HG02678 (cell line): ENCODE data around the gene API5.
A peak's percentile ranks its signal among the peaks of the same experiment; 100 is the strongest.
"Not testable (repeated sequence)": the region's sequence is repeated elsewhere in the genome, so short reads cannot be mapped to it uniquely, and the experiment has no call there.

Experiments used
- ATAC-seq: cut with Tn5 transposase; IDR thresholded peaks from one replicate; pipeline ENCODE4 v1.9.1; 2021; ENCODE audit warnings: mild to moderate bottlenecking, moderate library complexity; ENCODE audit not compliant: unreplicated experiment

Gene API5

GRCh38 chr11:43311791-43312607 is at the start of gene API5:
Gene API5 (plus strand): TSS chr11:43311996. CDS start chr11:43312128, 132 bp downstream.
- ATAC-seq: peak; percentile 99

GRCh38 chr11:43267856-43268580 is 43.8 kb upstream of the API5 start:
- ATAC-seq: no peak

- ATAC-seq: no peak
Measured at GRCh38 chr11:43268786-43269185, 43.0 kb upstream of the API5 start.

- ATAC-seq: no peak
Measured at GRCh38 chr11:43269254-43269918, 42.4 kb upstream of the API5 start.

GRCh38 chr11:43270468-43270867 is 41.3 kb upstream of the API5 start:
- ATAC-seq: no peak

DNA sequence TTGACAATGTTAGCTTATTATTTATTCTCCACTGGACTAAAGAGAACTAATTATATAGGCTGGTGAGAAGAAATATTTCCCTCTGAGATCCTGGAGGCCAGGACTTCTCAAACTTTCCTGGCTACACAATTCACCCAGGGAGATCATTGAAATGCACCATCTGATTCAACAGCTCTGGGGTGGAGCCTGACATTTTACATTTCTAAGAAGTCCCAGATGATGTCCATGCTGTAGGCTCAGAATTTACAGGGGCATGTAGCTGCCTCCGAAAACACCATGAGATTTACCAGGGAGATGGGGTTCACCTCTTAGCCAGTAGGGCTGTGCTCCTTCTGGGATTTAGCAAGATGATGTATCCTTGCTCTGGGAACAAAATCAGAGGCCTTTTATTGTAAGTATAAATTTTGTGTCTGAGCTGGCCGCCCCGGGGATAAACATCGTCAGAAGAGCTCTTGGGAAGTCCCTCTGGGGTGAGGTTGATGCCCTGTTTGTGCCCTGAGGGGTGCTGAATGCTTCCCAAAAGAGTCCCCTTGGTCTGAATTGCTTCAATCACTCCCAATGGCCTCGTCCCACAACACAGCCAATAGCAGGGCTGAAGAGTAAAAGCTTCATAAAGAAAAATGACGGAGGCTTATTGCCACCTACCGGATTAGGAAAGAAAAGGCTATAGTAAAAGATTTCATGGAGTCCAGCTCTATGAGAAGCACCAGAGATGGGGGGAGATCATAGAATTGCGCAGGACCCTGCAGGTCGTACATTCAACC is 33.4 kb upstream of the API5 start:
- ATAC-seq: no peak

- ATAC-seq: peak; percentile 75
Measured at GRCh38 chr11:43282607-43283440, 29.0 kb upstream of the API5 start.

DNA sequence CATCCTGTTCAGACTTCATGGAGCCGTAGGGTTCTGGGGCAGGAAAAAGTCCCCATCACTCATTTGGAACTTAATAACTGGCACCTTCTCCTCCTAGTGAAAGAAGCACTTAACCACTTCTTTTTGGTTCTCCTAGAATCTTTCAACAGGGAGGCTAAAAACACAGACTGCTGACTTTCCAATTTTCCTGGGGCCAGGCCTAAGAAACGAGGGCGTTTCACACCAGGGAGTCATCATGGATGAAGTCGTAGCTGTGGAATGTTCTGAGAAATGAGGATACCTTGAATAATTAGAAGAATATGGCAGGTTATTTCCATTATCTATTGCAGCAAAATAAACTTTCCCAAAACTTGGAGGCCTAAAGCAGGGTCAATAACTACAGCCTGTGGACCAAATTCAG is 26.0 kb upstream of the API5 start:
- ATAC-seq: no peak

- no peak for ATAC-seq
Measured at GRCh38 chr11:43289368-43289767, 22.4 kb upstream of the API5 start.

- ATAC-seq: no peak
Measured at GRCh38 chr11:43298397-43298796, 13.4 kb upstream of the API5 start.

GRCh38 chr11:43315966-43316365 is 4.2 kb downstream of the API5 start:
- ATAC-seq: no peak

DNA sequence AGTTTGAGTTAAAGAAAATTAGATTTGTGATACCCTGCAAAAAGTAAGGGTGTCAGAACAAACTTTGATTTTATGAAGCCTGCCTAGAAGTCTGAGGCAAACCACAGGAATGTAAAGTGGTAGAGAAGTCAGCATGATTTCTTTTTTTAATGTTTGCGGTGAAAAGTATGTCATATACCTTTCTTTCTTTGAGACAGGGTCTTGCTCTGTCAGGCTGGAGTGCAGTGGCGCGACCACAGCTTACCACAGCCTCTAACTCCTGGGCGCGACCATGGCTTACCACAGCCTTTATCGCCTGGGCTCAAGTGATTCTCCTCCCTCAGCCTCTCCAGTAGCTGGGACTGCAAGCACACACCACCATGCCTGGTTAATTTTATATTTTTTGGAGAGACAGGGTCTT is 4.7 kb downstream of the API5 start:
- ATAC-seq: no peak

DNA sequence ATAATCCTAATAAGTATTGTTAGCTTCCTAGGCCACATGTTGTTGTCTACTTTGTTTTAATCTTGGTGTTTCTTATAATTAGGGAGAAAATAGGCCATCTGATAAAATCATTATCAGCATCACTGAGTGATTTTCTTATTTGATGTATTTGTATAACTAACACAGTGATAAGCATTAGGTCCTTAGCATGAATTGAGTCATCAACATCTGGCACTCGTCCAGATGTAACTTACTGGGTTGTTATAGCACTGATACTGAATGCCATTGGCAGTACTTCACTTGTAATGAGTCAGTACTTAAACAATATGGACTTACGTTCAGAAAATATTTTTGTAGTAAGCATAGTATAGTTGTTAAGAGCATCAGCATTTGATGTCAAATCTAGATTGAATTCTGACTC is 16.2 kb downstream of the API5 start:
- no peak for ATAC-seq

- no peak for ATAC-seq
Measured at GRCh38 chr11:43328482-43328881, 16.7 kb downstream of the API5 start.

- no peak for ATAC-seq
Measured at GRCh38 chr11:43341159-43341558, 29.4 kb downstream of the API5 start.

GRCh38 chr11:43351426-43351825 is 39.6 kb downstream of the API5 start:
- ATAC-seq: not testable (repeated sequence)

- ATAC-seq: no peak
Measured at GRCh38 chr11:43354311-43354710, 42.5 kb downstream of the API5 start.

DNA sequence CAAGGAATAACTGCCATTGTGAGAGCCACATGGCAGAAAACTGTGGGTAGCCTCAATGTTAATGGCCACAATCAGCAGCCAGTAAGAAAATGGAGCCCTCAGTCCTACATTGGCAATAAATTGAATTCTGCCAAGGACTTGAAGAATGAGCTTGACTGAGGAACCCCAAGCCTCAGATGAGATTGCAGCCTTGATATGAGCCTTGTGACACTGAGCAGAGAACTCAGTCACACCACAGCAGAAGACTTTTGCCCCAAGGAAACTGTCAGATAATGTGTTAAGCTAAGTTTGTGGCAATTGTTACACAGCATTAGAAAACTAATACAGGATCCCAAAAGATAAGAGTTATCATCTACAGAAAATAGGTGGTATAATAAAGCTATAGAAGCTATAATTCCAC is 44.5 kb downstream of the API5 start:
- ATAC-seq: no peak

DNA sequence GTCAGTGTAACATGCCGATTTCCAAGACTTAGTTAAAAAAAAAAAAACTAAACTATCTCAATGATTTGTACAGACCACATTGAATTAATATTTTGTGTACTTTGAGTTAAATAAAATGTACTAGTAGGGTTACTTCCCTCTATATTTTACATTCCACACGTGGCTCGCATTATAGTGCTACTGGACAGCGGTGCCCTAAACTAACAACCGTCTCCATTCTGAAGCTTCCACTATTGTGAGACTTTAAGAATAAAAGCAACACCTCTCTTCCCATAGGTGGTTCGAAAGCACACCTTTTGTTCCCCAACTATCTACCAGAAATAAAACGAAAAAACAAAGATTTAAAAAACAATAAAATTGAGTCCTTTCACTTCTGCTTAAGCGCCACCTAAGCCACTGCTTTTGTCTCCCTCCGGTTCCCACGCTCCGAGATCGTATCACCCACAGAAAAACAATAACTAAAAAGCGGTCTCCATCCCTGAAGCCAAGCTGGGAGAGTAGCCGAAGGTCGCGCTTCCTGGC is 46.5 kb downstream of the API5 start:
- ATAC-seq: no peak
